ENCODE measurements around the gene KCNJ9.

DNA sequence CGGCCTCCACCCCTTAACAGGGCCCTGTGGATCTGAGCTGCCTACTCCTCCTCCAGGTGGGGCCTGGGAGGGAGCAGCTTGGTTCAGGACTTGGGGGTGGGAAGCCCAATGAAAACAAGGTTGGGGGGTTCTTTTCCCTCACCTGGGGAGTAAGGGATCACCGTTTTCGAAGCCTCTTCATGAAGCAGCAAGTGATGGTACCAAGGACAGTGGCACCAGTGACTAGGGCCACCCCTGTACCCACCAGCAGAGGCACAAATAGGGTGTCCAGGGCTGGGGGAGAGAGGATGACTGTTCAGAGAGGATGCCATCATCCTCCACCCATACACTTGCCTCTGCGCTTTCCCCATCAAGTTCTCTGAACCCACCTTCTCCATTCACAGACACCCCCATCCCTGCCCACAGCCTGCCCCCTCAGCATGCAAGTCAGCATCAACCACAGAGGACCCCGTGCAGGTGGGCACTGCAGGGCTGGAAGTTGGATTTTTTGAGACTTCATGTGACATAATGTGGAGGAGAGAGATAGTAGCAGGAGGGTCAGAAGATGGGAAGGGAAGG is 10.4 kb downstream of the KCNJ9 start:
- TF ChIP-seq EZH2 (optimal IDR thresholded peaks at IDR 0.05; ENCODE audit: low read depth, low read length) (no peak), EZH2phosphoT487 (IDR thresholded peaks at IDR 0.05; ENCODE audit: low read length) (no peak)
- TF ChIP-seq, protein P1, sequence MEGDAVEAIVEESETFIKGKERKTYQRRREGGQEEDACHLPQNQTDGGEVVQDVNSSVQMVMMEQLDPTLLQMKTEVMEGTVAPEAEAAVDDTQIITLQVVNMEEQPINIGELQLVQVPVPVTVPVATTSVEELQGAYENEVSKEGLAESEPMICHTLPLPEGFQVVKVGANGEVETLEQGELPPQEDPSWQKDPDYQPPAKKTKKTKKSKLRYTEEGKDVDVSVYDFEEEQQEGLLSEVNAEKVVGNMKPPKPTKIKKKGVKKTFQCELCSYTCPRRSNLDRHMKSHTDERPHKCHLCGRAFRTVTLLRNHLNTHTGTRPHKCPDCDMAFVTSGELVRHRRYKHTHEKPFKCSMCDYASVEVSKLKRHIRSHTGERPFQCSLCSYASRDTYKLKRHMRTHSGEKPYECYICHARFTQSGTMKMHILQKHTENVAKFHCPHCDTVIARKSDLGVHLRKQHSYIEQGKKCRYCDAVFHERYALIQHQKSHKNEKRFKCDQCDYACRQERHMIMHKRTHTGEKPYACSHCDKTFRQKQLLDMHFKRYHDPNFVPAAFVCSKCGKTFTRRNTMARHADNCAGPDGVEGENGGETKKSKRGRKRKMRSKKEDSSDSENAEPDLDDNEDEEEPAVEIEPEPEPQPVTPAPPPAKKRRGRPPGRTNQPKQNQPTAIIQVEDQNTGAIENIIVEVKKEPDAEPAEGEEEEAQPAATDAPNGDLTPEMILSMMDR (IDR thresholded peaks at IDR 0.05; ENCODE audit: low read length), result no peak
